ENCODE results near the gene SIAH2. TPM values are rescaled to one million over a fixed set of nuclear protein-coding genes. Genes with fewer than 3 reads are reported as not detected.

The SIAH2 gene
- total and polyA plus RNA-seq, 9 of the 15 experiments (the other 6 are each of a cell fraction or from before 2014, with no cell fraction given) = 4.8 to 39.0 (median 29.9) TPM

GRCh38 chr3:150784747-150785125, 21.8 kb upstream of the SIAH2 start (continued):
- no peak for TF ChIP-seq ZNF12 (CRISPR knock-in tag; IDR thresholded peaks at IDR 0.05)
- no peak for TF ChIP-seq FOSL1 (tag; conservative IDR thresholded peaks at IDR 0.05)
- TF ChIP-seq CBX3 (IDR thresholded peaks at IDR 0.05; ENCODE audit: borderline replicate concordance in 1 of 2, low read length in 2 of 2) = no peak
- TF ChIP-seq CCNT2 (IDR thresholded peaks at IDR 0.05; ENCODE audit: borderline replicate concordance, extremely low read depth, insufficient read length, low read depth, low read length) = no peak
- TF ChIP-seq ZNF445 (CRISPR knock-in tag; IDR thresholded peaks at IDR 0.05; ENCODE audit: low read depth) = no peak

DNA sequence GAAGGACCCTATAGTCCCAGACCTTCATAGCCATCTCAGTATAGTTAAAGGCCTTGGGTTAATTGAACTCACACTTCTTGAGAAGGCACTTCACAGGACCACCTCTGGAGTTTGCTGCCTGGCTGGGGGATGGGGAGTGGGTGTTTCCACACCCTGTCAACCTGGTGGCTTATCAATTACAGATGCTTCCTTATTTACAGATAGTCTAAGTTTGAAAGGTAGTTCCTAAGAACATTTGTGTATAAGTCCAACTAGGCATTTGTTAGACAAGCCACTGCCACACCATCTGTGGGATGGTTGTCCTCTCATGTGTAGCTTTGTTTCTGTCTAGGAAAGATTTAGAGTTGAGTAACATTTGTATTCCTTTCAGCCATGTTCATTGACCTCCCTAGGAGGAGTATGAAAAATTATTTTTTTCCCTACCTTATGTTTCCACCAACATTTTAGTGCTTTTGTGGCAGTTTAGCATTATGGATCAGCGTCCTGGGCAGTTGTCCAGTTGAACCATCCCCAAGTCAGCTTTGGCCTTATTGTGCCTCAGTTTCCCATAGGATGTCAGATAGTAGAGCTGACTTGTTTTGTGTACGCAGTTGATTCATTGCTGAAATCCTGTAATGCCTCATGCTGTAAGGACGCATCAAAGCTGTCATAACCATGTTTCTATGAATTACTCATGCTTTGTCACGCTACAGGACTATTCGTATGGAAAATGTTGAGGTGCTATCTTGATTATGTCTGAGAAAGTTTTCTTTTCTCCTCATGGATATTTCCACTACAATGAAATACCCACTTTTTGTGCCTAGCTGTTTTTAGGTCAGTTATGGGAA, 21.2 kb upstream of the SIAH2 start:
- WGBS (ENCODE audit: insufficient coverage, low coverage, missing lambda C conversion rate) = 75% methylated on average over 5 of the region's 5 CpGs
- Histone ChIP-seq H3K9ac (ENCODE audit: insufficient read depth in 1 of 2, low read depth in 2 of 2, low read length in 2 of 2) (no peak overlapping the region), H3K36me3 (ENCODE audit: control insufficient read depth, insufficient read depth, low read length) (no peaks in the 10 kb centered on the region), H4K20me1 (replicated peaks; ENCODE audit: control insufficient read depth, insufficient read depth, low read length) (no peaks in the 10 kb centered on the region), H3K79me2 (ENCODE audit: control insufficient read depth, insufficient read depth, low read length) (no peaks in the 10 kb centered on the region), H3K4me3 (no peak overlapping the region), H3K27ac (ENCODE audit: extremely low read depth, low read depth, low read length) (no peak overlapping the region), H2AFZ (ENCODE audit: low read depth, low read length) (no peak overlapping the region), H3K9me1 (ENCODE audit: control insufficient read depth, insufficient read depth, low read length) (no peaks in the 10 kb centered on the region), H3K27me3 (ENCODE audit: control insufficient read depth in 2 of 2, insufficient read depth in 2 of 2, low read length in 2 of 2) (no peaks in the 10 kb centered on the region), H3K4me2 (ENCODE audit: insufficient read depth, low read length) (no peak overlapping the region), H3K9me3 (replicated peaks; ENCODE audit: control insufficient read depth, insufficient read depth, low read depth, low read length) (no peaks in the 10 kb centered on the region), H3K4me1 (replicated peaks in 1 of 2; ENCODE audit: control insufficient read depth in 2 of 2, insufficient read depth in 2 of 2, low read length in 2 of 2) (peaks cover 9 to 11% of the 10 kb centered on the region in 2 experiments; a peak in 4 of 5 replicates)
- CTCF ChIA-PET (ENCODE audit: low intra/inter-chr PET ratio) = no interaction called here
- FAIRE-seq (no peak), ATAC-seq (no peak), DNase-seq (ENCODE audit: extremely low read depth in 1 of 4, low spot score in 3 of 4) (no peak)
- no TSS peak for BruUV-seq (replicated peaks)
- in situ Hi-C loops (cut with MboI) (no loop called here), intact Hi-C loops (cut with micrococcal nuclease) (no loop called here)
- POLR2A ChIA-PET = interaction anchor here (0.7 kb wide), 1 partner anchor 56 kb away, joined by 3 read pairs; no protein-coding TSS in a partner anchor
- TF ChIP-seq, protein P1, sequence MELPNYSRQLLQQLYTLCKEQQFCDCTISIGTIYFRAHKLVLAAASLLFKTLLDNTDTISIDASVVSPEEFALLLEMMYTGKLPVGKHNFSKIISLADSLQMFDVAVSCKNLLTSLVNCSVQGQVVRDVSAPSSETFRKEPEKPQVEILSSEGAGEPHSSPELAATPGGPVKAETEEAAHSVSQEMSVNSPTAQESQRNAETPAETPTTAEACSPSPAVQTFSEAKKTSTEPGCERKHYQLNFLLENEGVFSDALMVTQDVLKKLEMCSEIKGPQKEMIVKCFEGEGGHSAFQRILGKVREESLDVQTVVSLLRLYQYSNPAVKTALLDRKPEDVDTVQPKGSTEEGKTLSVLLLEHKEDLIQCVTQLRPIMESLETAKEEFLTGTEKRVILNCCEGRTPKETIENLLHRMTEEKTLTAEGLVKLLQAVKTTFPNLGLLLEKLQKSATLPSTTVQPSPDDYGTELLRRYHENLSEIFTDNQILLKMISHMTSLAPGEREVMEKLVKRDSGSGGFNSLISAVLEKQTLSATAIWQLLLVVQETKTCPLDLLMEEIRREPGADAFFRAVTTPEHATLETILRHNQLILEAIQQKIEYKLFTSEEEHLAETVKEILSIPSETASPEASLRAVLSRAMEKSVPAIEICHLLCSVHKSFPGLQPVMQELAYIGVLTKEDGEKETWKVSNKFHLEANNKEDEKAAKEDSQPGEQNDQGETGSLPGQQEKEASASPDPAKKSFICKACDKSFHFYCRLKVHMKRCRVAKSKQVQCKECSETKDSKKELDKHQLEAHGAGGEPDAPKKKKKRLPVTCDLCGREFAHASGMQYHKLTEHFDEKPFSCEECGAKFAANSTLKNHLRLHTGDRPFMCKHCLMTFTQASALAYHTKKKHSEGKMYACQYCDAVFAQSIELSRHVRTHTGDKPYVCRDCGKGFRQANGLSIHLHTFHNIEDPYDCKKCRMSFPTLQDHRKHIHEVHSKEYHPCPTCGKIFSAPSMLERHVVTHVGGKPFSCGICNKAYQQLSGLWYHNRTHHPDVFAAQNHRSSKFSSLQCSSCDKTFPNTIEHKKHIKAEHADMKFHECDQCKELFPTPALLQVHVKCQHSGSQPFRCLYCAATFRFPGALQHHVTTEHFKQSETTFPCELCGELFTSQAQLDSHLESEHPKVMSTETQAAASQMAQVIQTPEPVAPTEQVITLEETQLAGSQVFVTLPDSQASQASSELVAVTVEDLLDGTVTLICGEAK (IDR thresholded peaks at IDR 0.05) = no peak
- TF ChIP-seq, protein P1 (CRISPR knock-in tag; IDR thresholded peaks at IDR 0.05) = no peak
- TF ChIP-seq RAD51 (IDR thresholded peaks at IDR 0.05; ENCODE audit: borderline replicate concordance, low read depth) = no peak
- TF ChIP-seq CBX8 (IDR thresholded peaks at IDR 0.05; ENCODE audit: borderline replicate concordance, extremely low read depth, low read depth, low read length, poor library complexity, severe bottlenecking) = no peak
- TF ChIP-seq FUS (optimal IDR thresholded peaks at IDR 0.05; ENCODE audit: low read depth, low read length) = no peak
- no peak for TF ChIP-seq ZNF384 (IDR thresholded peaks at IDR 0.05; ENCODE audit: low read depth, low read length)
